Skin epidermis (tissue), 12 donors: ENCODE results near the gene TULP4.
A peak's percentile ranks its signal among the peaks of the same experiment; 100 is the strongest.

Experiments
- H3K27ac ChIP-seq, 21 experiments: fragments of 200-600 bp; sonication (generic) in 11 of 21; one replicate each; pipeline ENCODE4 v1.5.0; 2020; ENCODE audit warnings: mild to moderate bottlenecking in 3 of 21, inconsistent platforms in 2 of 21, moderate library complexity in 2 of 21
- H3K4me3 ChIP-seq, 7 experiments: fragments of 200-600 bp; sonication (generic) in 2 of 7; one replicate each; pipeline ENCODE4 v1.5.0; 2020; ENCODE audit warnings: inconsistent platforms in 2 of 7, mild to moderate bottlenecking in 2 of 7, moderate library complexity in 1 of 7

TULP4 gene

GRCh38 chr6:158353883-158354877 lies 41.9 kb downstream of the TULP4 start:
- Histone ChIP-seq H3K27ac (no peak overlapping the region), H3K4me3 (no peak overlapping the region)

- Histone ChIP-seq H3K27ac (peak overlapping the region in 1 of 21 experiments; percentile 38), H3K4me3 (no peak overlapping the region)
Measured at GRCh38 chr6:158356586-158357546, 44.6 kb downstream of the TULP4 start.

GRCh38 chr6:158357570-158358216 lies 45.4 kb downstream of the TULP4 start:
- H3K27ac ChIP-seq: peak overlapping the region in 1 of 21 experiments; percentile 38
- no peak overlapping the region for H3K4me3 ChIP-seq

GRCh38 chr6:158358450-158359077 lies 46.3 kb downstream of the TULP4 start:
- Histone ChIP-seq H3K4me3 (no peak overlapping the region), H3K27ac (peak overlapping the region in 1 of 21 experiments; percentile 20)

GRCh38 chr6:158361068-158361467 lies 48.8 kb downstream of the TULP4 start:
- H3K27ac ChIP-seq: no peak overlapping the region
- no peak overlapping the region for H3K4me3 ChIP-seq

- Histone ChIP-seq H3K27ac (no peak overlapping the region), H3K4me3 (no peak overlapping the region)
Measured at GRCh38 chr6:158361961-158362669, 49.9 kb downstream of the TULP4 start.

GRCh38 chr6:158366363-158366762 lies 54.1 kb downstream of the TULP4 start:
- H3K4me3 ChIP-seq: no peak overlapping the region

GRCh38 chr6:158367816-158368215 lies 55.6 kb downstream of the TULP4 start:
- Histone ChIP-seq H3K27ac (no peak overlapping the region), H3K4me3 (no peak overlapping the region)

More at GRCh38 chr6:158366363-158366762, 54.1 kb downstream of the TULP4 start:
- no peak overlapping the region for H3K27ac ChIP-seq

- no peak overlapping the region for H3K27ac ChIP-seq
- no peak overlapping the region for H3K4me3 ChIP-seq
Measured at GRCh38 chr6:158369241-158369640, 57.0 kb downstream of the TULP4 start.

GRCh38 chr6:158370805-158371204 lies 58.5 kb downstream of the TULP4 start:
- Histone ChIP-seq H3K27ac (no peak overlapping the region), H3K4me3 (no peak overlapping the region)

- H3K27ac ChIP-seq: no peak overlapping the region
- no peak overlapping the region for H3K4me3 ChIP-seq
Measured at GRCh38 chr6:158371261-158371660, 59.0 kb downstream of the TULP4 start.

GRCh38 chr6:158372574-158372973 lies 60.3 kb downstream of the TULP4 start:
- H3K27ac ChIP-seq: no peak overlapping the region
- H3K4me3 ChIP-seq: no peak overlapping the region

GRCh38 chr6:158373214-158373613 lies 60.9 kb downstream of the TULP4 start:
- no peak overlapping the region for H3K27ac ChIP-seq

GRCh38 chr6:158374020-158374419 lies 61.8 kb downstream of the TULP4 start:
- H3K27ac ChIP-seq: no peak overlapping the region
- no peak overlapping the region for H3K4me3 ChIP-seq

More at GRCh38 chr6:158373214-158373613, 60.9 kb downstream of the TULP4 start:
- H3K4me3 ChIP-seq: no peak overlapping the region

- no peak overlapping the region for H3K4me3 ChIP-seq
- H3K27ac ChIP-seq: no peak overlapping the region
Measured at GRCh38 chr6:158376631-158377081, 64.4 kb downstream of the TULP4 start.

- Histone ChIP-seq H3K4me3 (no peak overlapping the region), H3K27ac (no peak overlapping the region)
Measured at GRCh38 chr6:158377860-158378259, 65.6 kb downstream of the TULP4 start.

- no peak overlapping the region for H3K4me3 ChIP-seq
- no peak overlapping the region for H3K27ac ChIP-seq
Measured at GRCh38 chr6:158379336-158379735, 67.1 kb downstream of the TULP4 start.

- Histone ChIP-seq H3K4me3 (no peak overlapping the region), H3K27ac (no peak overlapping the region)
Measured at GRCh38 chr6:158381214-158381613, 68.9 kb downstream of the TULP4 start.

GRCh38 chr6:158382491-158382890 lies 70.2 kb downstream of the TULP4 start:
- Histone ChIP-seq H3K27ac (no peak overlapping the region), H3K4me3 (no peak overlapping the region)
